Left lung (tissue), 10 donors: ENCODE results near the gene FANCC. TPM values are rescaled to one million over a fixed set of nuclear protein-coding genes. Genes with fewer than 3 reads are reported as not detected.

Source experiments
- ATAC-seq: fragments of 200-7000 bp; cut with Tn5 transposase; one replicate; pipeline ENCODE4 v1.9.1; 2020; ENCODE audit warnings: moderate library complexity
- DNase-seq, 4 donors: peaks; one replicate each; pipeline ENCODE4 v3.0.0-alpha.2; 2013 to 2020
- H3K27ac ChIP-seq, 2 donors: fragments of 200-600 bp; sonication (generic) in 1 of 2; one replicate each; pipeline versions ENCODE4 v1.5.0 to v1.8.0; 2020 to 2021
- H3K27me3 ChIP-seq, 2 donors: fragments of 200-600 bp; sonication (generic) in 1 of 2; one replicate each; pipeline versions ENCODE4 v1.5.0 to v1.8.0; 2020 to 2021
- H3K36me3 ChIP-seq, 2 donors: fragments of 200-600 bp; sonication (generic) in 1 of 2; one replicate each; pipeline versions ENCODE4 v1.5.0 to v1.8.0; 2020 to 2021
- H3K4me1 ChIP-seq, 2 donors: fragments of 200-600 bp; one replicate each; pipeline ENCODE4 v1.8.0; 2021
- H3K4me3 ChIP-seq, 2 donors: fragments of 200-600 bp; sonication (generic) in 1 of 2; one replicate each; pipeline versions ENCODE4 v1.5.0 to v1.8.0; 2020 to 2021; ENCODE audit warnings: mild to moderate bottlenecking in 1 of 2
- H3K9me3 ChIP-seq, 2 donors: fragments of 200-600 bp; sonication (generic) in 1 of 2; one replicate each; pipeline versions ENCODE4 v1.5.0 to v1.8.0; 2020 to 2021
- intact Hi-C, 2 donors: fragments of 100-400 bp; cut with DNase I; formaldehyde crosslinking; loops; one replicate each; pipeline versions ENCODE4 v1.11.2 to v1.14.2; 2022
- polyA plus RNA-seq, 6 donors: library from polyadenylated mRNA; unstranded; fragments of 120-200 nt; gene quantifications; one replicate each; pipeline ENCODE4 v1.2.1, GENCODE V29; 2013; ENCODE audit not compliant: insufficient read length in 6 of 6
- total RNA-seq, 2 donors: library from RNA; stranded (reverse); fragmentation: NEBNext Ultra II Directional; extraction: Animal tissue kit (Norgen Biotek cat#: 25700); gene quantifications; one replicate each; pipeline ENCODE4 v1.2.1, GENCODE V29; 2021
- TF ChIP-seq, protein P1 (sequence below), 2 donors: fragments of 200-600 bp; sonication (generic) in 1 of 2; IDR thresholded peaks; one replicate each; pipeline versions ENCODE4 v1.5.0 to v1.8.0; 2021; ENCODE audit warnings: antibody characterized with exemption in 2 of 2
- donor health status: DM: no; HTN: yes; CAD: no.
- donor health status: DM: no; HTN: no; CAD: no.

The FANCC gene
- total and polyA plus RNA-seq, 8 donors: 11.5 to 27.4 (median 25.7) TPM

DNA sequence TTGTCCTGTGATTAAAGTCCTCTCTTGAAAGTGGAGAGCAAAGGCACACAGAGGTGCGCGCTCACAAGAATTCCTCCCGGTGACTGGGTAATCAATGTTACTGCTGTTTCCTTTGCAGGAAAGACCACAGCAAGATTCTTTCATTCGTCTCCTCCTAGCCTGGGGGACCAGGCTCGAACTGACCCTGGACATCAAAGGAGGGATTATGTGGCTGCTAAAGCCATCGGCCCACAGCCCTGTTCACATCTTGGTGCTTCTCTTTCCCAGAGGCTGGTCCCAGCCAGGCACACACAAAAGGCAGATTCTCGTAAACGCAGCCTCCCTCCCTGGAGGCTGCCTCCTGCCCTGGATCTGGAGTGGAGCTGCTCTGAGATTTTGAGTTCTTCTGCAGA is 230.9 kb downstream of the FANCC start:
- intact Hi-C loops: no loop called here
- Histone ChIP-seq H3K27me3 (no peaks in the 10 kb centered on the region), H3K27ac (no peak overlapping the region), H3K36me3 (peaks cover 0 to 66% of the 10 kb centered on the region in 2 donors), H3K9me3 (no peaks in the 10 kb centered on the region), H3K4me1 (peaks cover 18 to 21% of the 10 kb centered on the region in 2 donors), H3K4me3 (no peak overlapping the region)
- DNase-seq (no peak), ATAC-seq (no peak)
- TF ChIP-seq, protein P1, sequence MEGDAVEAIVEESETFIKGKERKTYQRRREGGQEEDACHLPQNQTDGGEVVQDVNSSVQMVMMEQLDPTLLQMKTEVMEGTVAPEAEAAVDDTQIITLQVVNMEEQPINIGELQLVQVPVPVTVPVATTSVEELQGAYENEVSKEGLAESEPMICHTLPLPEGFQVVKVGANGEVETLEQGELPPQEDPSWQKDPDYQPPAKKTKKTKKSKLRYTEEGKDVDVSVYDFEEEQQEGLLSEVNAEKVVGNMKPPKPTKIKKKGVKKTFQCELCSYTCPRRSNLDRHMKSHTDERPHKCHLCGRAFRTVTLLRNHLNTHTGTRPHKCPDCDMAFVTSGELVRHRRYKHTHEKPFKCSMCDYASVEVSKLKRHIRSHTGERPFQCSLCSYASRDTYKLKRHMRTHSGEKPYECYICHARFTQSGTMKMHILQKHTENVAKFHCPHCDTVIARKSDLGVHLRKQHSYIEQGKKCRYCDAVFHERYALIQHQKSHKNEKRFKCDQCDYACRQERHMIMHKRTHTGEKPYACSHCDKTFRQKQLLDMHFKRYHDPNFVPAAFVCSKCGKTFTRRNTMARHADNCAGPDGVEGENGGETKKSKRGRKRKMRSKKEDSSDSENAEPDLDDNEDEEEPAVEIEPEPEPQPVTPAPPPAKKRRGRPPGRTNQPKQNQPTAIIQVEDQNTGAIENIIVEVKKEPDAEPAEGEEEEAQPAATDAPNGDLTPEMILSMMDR (IDR thresholded peaks at IDR 0.05): no peak

DNA sequence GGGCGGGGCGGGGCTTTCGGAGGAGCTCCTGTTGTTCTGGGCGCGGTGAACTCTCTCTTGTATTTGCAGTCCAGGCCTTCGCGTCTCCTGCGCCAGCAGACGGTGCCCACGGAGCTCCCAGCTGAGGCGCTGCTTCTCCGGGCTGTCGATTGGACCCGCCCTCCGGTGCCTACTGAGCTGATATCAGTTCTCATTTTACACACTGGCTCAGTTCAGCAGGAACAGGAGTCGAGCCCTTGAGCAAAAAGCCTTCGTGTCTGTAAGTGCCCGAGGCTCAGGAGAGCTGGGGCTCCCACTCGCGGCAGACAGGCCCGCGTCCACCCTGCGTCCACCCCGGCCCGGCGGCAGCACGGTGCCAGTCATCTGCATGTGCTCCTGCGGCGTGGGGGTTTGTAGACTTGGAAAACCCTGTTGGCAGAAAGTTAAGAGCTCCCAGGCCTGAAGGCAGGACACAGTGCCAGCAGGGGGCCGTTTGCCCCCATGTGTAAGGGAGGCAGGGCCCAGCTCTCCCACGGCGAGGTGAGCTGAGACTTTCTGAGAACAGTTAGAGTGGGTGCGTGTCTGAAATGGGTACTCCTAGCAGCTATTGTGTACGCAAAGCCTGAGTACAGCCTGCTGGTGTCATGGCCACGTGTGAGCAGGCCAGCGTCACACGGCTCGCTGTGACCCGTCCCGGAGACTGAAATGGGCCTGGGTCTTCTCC is 231.5 kb downstream of the FANCC start:
- no peaks in the 10 kb centered on the region for H3K27me3 ChIP-seq
- no peaks in the 10 kb centered on the region for H3K9me3 ChIP-seq
- TF ChIP-seq, protein P1 (IDR thresholded peaks at IDR 0.05): no peak
- no peak overlapping the region for H3K4me3 ChIP-seq
- ATAC-seq (no peak), DNase-seq (peak in 1 of 4 donors; percentile 76)
- peaks cover 0 to 71% of the 10 kb centered on the region in 2 donors for H3K36me3 ChIP-seq
- intact Hi-C loops: no loop called here
- no peak overlapping the region for H3K27ac ChIP-seq
- H3K4me1 ChIP-seq: peaks cover 13 to 16% of the 10 kb centered on the region in 2 donors

DNA sequence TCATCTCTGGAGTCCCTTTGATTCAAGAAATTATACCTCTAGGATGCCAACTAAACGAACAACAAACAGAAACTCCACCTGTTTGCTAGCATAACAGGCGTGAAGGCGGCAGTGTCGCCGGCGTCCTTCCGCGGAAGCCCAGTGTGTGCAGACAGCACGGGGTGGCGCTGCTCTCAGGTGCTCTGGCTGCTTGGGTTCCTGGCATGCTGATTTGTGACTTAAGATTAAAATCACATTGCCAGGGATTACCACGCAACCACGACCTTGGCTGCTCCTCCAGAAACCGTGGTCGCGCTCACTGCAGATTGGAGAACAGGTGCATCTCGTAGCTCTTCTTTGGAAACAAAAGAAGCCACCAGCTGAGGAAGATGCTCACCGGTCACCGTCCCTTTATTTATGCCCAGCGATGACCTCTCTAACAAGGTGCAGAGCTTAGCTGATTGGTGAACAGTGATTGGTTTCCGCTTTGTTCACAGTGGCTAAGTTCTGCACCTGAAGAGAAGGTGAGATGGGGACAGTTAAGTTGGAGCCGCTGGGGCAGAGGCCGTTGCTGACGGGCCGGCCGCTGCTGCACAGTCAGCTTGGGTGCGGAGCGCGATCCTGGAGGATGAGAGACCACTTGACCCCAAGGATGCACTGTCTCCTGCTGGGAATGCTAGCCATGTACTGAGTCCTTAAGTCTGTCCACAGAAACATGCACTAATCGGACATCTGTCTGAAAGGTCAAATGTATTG is 232.3 kb downstream of the FANCC start:
- TF ChIP-seq, protein P1 (IDR thresholded peaks at IDR 0.05): no peak
- intact Hi-C loops: no loop called here
- H3K4me1 ChIP-seq: peaks cover 5 to 8% of the 10 kb centered on the region in 2 donors
- ATAC-seq (no peak), DNase-seq (no peak)
- no peak overlapping the region for H3K4me3 ChIP-seq
- no peak overlapping the region for H3K27ac ChIP-seq
- H3K36me3 ChIP-seq: peaks cover 0 to 79% of the 10 kb centered on the region in 2 donors
- H3K27me3 ChIP-seq: no peaks in the 10 kb centered on the region
- H3K9me3 ChIP-seq: no peaks in the 10 kb centered on the region

DNA sequence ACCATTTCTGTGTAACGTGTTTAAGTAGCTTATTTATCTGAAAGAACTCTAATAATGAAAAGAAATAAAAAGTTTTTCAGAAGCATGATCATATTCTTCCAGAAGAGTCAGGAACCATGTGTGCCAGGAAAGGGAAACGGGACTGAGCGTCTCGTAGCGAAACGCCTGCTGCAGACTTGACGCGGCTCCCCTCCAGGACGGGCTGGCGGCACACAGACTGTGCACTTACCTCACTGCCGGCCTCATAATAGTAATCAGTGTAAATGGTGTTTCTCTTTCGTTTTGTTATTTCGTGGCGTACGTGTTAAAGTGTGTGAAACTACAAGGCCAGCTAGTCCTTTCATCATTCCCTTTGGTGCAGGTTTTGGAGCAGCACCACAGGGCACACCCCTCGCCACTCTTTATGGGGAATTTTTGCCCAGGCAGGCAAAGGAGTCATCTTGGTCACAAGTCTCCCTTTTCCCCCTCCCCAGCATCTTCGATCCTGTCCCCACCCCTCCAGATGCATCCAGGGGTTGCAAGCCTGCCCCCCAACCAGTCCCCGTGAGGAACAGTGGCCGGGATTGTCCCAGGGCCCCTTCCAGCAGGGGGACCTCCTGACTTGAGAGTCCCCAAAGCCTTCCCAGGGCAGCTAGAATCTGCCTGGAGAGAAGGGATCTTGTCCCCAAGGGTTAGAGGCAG is 233.1 kb downstream of the FANCC start:
- Histone ChIP-seq H3K9me3 (no peaks in the 10 kb centered on the region), H3K4me3 (no peak overlapping the region), H3K27ac (no peak overlapping the region), H3K27me3 (no peaks in the 10 kb centered on the region), H3K36me3 (peaks cover 0 to 74% of the 10 kb centered on the region in 2 donors), H3K4me1 (peaks cover 0 to 7% of the 10 kb centered on the region in 2 donors)
- DNase-seq (no peak), ATAC-seq (no peak)
- intact Hi-C loops: no loop called here
- TF ChIP-seq, protein P1 (IDR thresholded peaks at IDR 0.05): no peak
